Stimulated activated CD8-positive, alpha-beta memory T cell treated with anti-CD3 and anti-CD28 coated beads, Interleukin-15, amount 100 ng/mL, for 24 hours (primary cell): ENCODE data around the gene GIT1.

Source experiments
- DNase-seq: peaks from one replicate; pipeline ENCODE4 v3.0.0-alpha.2; 2020; ENCODE audit warnings: low read depth

The GIT1 gene

GRCh38 chr17:29593591-29594518 lies 4.4 kb upstream of the GIT1 start:
- DNase-seq: no peak

DNA sequence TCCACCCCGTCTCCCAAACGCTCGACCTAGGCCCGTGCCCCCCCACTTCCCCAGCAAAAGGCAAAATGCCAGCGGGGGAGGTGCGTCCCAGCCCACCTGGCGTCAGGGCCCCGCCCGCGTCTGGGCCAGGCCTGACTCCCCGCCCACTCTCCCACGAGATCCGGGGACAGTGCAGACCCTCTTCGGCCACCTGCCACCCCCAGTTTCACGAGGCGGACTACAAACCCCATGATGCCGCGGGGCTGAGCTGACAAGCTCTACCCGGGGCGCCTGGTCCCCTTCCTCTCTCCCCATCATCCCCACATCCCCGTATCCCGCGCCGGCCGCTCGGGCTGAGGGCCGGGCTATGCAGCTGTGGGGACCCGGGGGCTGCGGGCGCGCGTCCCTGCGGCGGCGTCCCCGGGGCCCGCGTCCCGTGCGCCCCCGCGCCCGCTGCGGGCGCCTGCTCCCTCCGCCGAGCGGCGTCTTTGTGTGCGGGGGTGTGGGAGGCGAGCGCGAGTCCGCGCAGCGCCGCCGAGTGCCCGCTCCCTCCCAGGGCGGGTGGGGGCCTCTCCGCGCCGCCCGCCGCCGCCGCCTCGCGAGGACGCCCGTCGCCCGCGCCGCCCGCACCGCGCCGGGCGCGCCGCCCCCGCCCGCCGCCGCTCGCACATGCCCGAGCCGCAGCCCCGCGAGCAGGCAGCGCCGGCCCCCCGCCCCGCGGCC lies 3.6 kb upstream of the GIT1 start, which contains the start of gene ANKRD13B:
TSS of gene ANKRD13B (plus strand) at position 283 of the 702 bp plus-strand sequence. CDS start 490 bp downstream, outside the sequence.
- no peak for DNase-seq

DNA sequence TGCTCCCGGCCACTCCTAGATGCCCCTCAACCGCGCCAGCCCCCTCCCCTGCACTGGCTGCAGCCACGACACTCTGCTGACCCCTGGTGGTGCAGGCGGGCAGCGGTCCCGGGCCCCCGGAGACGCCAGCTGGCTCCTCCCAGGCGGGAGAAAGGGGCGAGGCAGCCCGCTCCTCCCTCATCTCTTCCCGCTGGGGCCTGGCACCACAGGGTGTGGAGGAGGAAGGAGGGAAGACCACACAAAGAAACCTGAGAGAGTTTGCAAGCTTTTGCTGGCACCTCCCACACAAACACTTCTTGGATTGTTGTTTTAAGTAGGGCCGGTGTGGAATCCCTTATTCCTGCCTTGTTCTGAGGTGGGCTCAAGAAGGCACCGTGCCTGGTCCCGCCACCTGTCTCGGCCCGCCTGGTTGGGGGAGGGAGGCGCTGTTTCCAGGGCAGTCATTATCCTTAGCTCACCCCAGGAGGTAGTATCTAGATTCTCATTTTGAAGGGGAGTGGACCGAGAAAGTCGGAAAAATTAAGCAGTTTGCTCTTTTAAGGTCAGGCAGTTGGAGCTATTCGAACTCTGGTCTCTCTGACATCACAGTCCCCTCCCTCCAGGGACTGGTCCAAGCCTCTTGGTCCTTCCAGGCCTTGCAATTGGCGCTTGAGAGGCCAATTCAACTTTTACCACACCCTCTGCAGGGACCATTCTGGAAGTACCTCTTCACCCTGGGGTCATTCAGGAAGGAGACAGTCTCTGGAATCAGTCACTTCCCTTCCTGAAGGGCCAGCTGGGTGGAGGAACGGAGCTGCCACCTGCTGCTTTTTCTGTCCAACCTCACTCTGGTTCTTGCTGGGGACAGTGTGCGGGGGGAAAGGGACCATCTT lies 2.5 kb upstream of the GIT1 start:
- peak; percentile 59 for DNase-seq

- no peak for DNase-seq
Observed at GRCh38 chr17:29591146-29591736, 1.8 kb upstream of the GIT1 start.

- no peak for DNase-seq
Observed at GRCh38 chr17:29590411-29591145, 1.1 kb upstream of the GIT1 start.

DNA sequence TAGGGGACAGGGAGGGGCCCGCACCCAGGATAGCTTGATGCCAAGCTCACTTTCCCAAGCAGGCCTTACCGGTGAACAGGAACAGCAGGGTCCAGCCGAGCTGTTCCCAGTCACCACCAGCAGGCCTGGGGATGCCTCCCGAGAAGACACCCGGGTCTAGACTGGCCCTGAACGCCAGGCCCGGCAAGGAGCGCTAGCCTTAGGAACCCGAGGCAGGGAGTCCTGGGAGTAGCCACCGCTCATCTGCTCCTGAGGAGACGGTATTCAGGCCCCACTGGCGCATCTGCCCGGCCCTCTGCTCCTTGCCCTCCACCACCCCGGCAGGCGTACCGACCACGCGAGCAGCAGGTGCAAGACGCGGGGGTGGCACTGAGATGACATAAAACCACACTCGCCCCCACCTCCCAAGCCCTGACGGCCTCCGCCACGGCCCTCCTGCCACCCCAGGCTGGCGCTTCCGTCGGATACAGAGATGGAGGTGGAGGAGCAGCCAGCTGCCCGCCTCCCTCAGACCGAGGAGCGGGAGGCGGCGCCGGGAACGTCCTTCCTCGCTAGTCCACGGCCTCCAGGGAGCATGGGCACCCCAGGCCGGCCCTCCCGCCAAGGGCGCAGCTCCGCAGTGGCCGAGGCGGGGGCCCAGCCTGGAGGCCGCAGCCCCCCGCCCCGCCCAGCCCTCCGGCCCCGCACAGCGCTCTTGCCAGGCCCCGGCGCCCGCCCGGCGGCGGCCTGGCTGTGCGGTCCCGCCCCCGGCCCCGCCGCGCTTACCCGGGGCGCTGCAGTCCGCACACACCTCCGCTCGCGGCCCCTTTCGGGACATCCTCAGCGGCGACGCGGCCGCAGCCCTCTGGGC lies 661 bp downstream of the GIT1 start:
- DNase-seq: no peak

DNA sequence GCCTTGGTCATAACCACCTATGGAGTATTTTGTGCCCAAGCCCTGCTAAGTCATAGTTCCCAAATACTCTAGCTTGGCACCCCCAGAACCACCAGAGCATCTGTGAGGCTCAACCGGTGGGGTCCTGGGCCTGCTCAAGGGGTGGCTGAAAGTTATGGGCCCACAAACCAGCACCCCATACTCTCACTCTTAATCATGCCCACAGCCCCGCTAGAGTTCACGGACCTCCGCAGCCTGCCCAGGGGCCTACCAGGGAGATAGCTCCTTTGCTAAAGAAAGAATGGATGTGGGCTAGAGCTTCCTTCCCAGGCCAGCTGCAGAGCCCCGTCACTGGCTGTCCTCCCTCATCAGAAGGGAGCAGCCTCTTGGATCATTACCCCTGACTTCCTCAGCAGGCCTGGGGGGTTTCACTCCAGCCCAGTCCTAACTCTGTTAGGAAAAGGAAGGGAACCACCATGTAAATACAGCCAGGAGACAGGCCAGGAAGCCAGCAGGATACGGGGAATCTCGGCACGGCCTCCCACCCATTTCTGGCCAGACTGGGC lies 1.4 kb downstream of the GIT1 start:
- no peak for DNase-seq

GRCh38 chr17:29587591-29587990 lies 1.9 kb downstream of the GIT1 start:
- DNase-seq: no peak

DNA sequence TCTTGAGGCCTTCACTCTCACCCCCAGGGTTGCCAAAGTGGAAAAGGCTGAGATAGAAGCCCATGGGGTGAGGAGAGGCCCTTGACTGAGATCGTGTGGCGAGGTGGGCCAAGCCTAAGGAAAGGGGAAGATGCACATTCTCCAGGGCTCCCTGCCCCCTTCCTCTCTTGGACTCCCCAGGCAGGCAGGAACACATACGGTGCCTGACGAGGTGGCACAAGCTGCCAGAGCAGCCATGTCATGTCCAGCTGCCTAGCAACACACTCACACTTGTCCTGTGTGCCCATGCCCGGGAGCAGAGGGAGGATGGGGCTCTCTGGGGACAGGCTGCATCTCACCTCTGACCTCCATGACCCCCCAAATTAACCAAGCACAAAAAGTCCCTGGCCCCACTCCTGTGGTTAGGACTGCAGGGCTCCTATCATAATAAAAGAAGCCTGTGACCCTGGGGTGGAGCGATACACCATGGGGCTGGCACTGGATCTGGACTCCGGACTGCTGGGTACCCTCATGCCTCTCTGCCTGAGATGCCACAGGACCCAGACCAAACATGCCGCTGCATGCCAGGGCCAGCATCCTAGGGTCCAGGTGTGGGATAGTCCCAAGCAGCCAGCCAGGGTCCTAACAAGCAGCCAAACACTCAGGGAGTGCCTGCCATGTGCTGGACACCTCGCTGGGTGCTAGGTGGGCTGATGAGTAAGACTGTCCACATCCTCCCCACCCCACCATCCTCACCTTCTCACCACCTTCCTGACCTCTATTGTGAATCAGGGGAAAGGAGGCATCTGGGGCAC lies 2.6 kb downstream of the GIT1 start:
- no peak for DNase-seq

GRCh38 chr17:29585080-29585751 lies 4.2 kb downstream of the GIT1 start:
- no peak for DNase-seq

- DNase-seq: no peak
Observed at GRCh38 chr17:29584452-29585079, 4.9 kb downstream of the GIT1 start.

DNA sequence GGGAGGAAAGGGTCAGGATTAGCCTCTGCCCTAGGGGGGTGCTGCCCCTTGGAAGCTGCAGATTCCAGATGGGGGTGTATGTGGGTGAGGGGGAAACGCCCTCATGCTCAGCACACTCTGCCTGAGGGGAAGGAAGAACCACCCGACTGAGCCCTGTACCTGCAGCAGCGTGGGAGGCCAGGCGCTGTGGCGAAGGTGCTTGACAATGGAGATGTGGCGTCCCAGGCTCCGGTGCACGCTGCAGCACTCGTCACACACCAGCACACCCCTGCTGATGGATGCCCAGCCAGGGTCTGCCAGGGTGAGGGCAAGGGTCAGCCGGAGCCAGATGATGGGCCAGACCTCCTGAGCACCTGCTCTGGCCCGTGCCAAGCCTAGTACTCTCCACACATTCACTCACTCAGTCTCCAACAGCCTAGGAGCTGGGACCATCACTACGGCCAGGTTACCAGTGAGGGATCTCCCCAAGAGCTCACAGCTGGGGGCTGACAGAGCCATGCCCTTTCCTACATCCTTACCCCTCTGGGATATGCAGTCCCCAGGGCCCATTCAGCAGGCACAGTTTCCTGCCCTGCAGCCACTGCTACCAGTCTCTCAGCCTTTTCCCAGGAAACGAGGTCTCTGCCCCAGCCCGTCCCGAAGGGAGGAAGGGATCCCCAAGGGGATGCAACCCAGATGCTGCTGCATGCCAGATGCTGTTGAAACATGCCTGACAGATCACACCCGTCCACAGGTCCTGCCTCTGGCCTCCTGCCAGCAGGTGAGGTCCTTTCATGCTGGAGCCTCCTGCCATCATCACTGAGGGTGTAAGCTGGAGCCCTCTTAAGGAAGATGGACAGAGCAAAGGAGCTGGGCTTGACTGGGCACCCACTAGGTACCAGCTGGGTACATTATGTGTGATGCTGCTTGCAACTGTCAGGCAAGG lies 5.9 kb downstream of the GIT1 start:
- no peak for DNase-seq

DNA sequence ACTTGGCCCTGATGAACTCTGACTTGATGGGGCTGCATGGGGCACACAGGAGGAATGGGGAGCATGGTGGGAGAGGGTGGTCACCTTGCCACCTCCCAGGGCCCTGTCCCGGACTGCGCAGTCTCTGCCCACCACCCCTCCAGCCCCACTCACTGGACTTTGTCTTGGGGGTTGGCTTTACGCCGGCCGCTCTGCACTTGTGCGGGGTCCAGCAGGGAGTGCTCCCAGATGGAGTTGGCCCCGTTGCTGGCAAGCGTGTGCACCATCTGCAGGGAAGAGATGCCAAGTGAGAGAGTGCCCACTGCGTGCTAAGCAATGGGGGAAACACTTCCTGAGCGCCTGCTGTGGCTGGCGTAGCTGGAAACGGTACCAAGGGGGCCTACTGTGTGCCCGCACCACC lies 6.7 kb downstream of the GIT1 start:
- DNase-seq: no peak

- no peak for DNase-seq
Observed at GRCh38 chr17:29582254-29582765, 7.1 kb downstream of the GIT1 start.

DNA sequence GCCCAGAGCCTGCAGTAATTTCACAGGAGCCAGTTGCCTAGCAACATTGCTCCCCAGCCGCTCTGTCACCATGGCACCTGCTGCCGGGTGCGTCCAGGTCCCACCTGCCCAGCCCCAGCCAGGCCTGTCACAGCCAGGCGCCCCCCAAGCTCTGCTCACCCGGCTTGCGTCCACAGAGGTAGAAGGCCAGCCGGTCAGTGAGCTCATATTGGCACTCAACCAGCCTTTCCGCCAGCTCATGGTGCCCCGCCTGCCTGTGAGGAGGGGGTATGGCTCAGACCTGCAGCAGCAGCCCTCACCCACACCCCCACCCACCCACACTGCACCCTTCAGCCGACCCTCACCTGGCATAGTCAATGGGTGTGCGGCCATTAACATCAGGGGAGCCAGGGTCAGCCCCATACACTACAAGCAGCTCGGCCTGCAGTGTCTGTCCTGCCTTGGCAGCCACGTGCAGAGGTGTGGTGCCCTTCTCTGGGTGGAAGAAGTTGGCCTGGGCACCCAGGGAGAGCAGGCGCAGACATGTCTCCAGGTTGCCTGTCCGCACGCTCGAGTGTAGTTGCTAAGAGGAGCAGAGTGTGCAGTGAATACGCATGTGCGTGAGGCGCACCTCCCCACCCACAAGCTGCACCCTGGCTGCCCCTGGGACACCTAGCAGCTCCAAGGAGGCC lies 7.7 kb downstream of the GIT1 start:
- no peak for DNase-seq
